Naive B cell (primary cell): ENCODE data around the gene TIPARP. TPM values are rescaled to one million over a fixed set of nuclear protein-coding genes. Genes with fewer than 3 reads are reported as not detected.

Experiments
- ATAC-seq, 2 donors: fragments of 150-1000 bp; cut with Tn5 transposase; 2 replicates each; pipeline ENCODE4 v1.10.0; 2021; ENCODE audit warnings: low read depth in 2 of 2, mild to moderate bottlenecking in 2 of 2, moderate library complexity in 2 of 2
- DNase-seq: peaks from one replicate; pipeline ENCODE4 v3.0.0; 2022
- H3K27ac Mint-ChIP-seq, 6 donors: one replicate each; pipeline ENCODE4 v1.8.0; 2020 to 2022; ENCODE audit warnings: mild to moderate bottlenecking in 6 of 6, mixed read lengths in 6 of 6, moderate library complexity in 5 of 6, inconsistent platforms in 2 of 6
- H3K27me3 Mint-ChIP-seq, 3 donors: one replicate each; pipeline ENCODE4 v1.8.0; 2021 to 2022; ENCODE audit warnings: mixed read lengths in 3 of 3, mild to moderate bottlenecking in 1 of 3
- H3K36me3 Mint-ChIP-seq, 2 donors: one replicate each; pipeline ENCODE4 v1.8.0; 2020 to 2022; ENCODE audit warnings: mixed read lengths in 2 of 2, inconsistent platforms in 1 of 2, mild to moderate bottlenecking in 1 of 2
- H3K4me1 Mint-ChIP-seq, 3 donors: one replicate each; pipeline ENCODE4 v1.8.0; 2020 to 2022; ENCODE audit warnings: mixed read lengths in 3 of 3, inconsistent platforms in 1 of 3, mild to moderate bottlenecking in 1 of 3, moderate library complexity in 1 of 3
- H3K4me3 Mint-ChIP-seq, 8 donors: one replicate each; pipeline ENCODE4 v1.8.0; 2020 to 2022; ENCODE audit warnings: mild to moderate bottlenecking in 8 of 8, mixed read lengths in 8 of 8, moderate library complexity in 8 of 8, inconsistent platforms in 2 of 8
- H3K9me3 Mint-ChIP-seq, 7 donors: one replicate each; pipeline ENCODE4 v1.8.0; 2020 to 2022; ENCODE audit warnings: mixed read lengths in 7 of 7, mild to moderate bottlenecking in 5 of 7, inconsistent platforms in 2 of 7, moderate library complexity in 1 of 7
- polyA plus RNA-seq, 6 donors: library from polyadenylated mRNA; unstranded; fragments of 300-500 nt; fragmentation: Illumina TruSeq; gene quantifications; one replicate each; pipeline ENCODE4 v1.2.3, GENCODE V29; 2021; ENCODE audit warnings: low read depth in 6 of 6

The TIPARP gene
- polyA plus RNA-seq, 6 donors from 2014 or later, result 9.9 to 19.5 (median 16.0) TPM

- H3K36me3 Mint-ChIP-seq, result peaks cover 0 to 10% of the 10 kb centered on the region in 2 donors
- DNase-seq, result no peak
- no peak for ATAC-seq
- no peak overlapping the region for H3K27ac Mint-ChIP-seq
- H3K4me1 Mint-ChIP-seq, result no peaks in the 10 kb centered on the region
- H3K27me3 Mint-ChIP-seq, result no peaks in the 10 kb centered on the region
- no peak overlapping the region for H3K4me3 Mint-ChIP-seq
- no peaks in the 10 kb centered on the region for H3K9me3 Mint-ChIP-seq
Observed at GRCh38 chr3:156716105-156716862, 41.9 kb downstream of the TIPARP start.

- H3K27me3 Mint-ChIP-seq, result no peaks in the 10 kb centered on the region
- no peak for ATAC-seq
- H3K27ac Mint-ChIP-seq, result no peak overlapping the region
- H3K36me3 Mint-ChIP-seq, result peaks cover 0 to 10% of the 10 kb centered on the region in 2 donors
- H3K9me3 Mint-ChIP-seq, result no peaks in the 10 kb centered on the region
- no peaks in the 10 kb centered on the region for H3K4me1 Mint-ChIP-seq
- no peak overlapping the region for H3K4me3 Mint-ChIP-seq
- DNase-seq, result no peak
Observed at GRCh38 chr3:156718622-156719306, 44.4 kb downstream of the TIPARP start.

- H3K4me3 Mint-ChIP-seq, result no peak overlapping the region
- no peak overlapping the region for H3K27ac Mint-ChIP-seq
- DNase-seq, result no peak
- no peaks in the 10 kb centered on the region for H3K4me1 Mint-ChIP-seq
- H3K36me3 Mint-ChIP-seq, result no peaks in the 10 kb centered on the region
- no peak for ATAC-seq
- H3K27me3 Mint-ChIP-seq, result no peaks in the 10 kb centered on the region
- H3K9me3 Mint-ChIP-seq, result no peaks in the 10 kb centered on the region
Observed at GRCh38 chr3:156720826-156721225, 46.4 kb downstream of the TIPARP start.

GRCh38 chr3:156721687-156722618 lies 47.6 kb downstream of the TIPARP start:
- Mint-ChIP-seq H3K9me3 (no peaks in the 10 kb centered on the region), H3K36me3 (no peaks in the 10 kb centered on the region), H3K27me3 (no peaks in the 10 kb centered on the region), H3K27ac (no peak overlapping the region), H3K4me3 (no peak overlapping the region), H3K4me1 (no peaks in the 10 kb centered on the region)
- DNase-seq, result no peak
- no peak for ATAC-seq

GRCh38 chr3:156723182-156723619 lies 48.8 kb downstream of the TIPARP start:
- DNase-seq (no peak), ATAC-seq (no peak)
- no peaks in the 10 kb centered on the region for H3K36me3 Mint-ChIP-seq
- H3K4me1 Mint-ChIP-seq, result peaks cover 0 to 6% (median 3%) of the 10 kb centered on the region in 3 donors
- H3K27ac Mint-ChIP-seq, result peak overlapping the region in 1 of 6 donors; percentile 12
- H3K9me3 Mint-ChIP-seq, result no peaks in the 10 kb centered on the region
- no peak overlapping the region for H3K4me3 Mint-ChIP-seq
- H3K27me3 Mint-ChIP-seq, result no peaks in the 10 kb centered on the region

GRCh38 chr3:156725682-156726081 lies 51.3 kb downstream of the TIPARP start:
- H3K4me1 Mint-ChIP-seq, result peaks cover 0 to 6% (median 3%) of the 10 kb centered on the region in 3 donors
- H3K9me3 Mint-ChIP-seq, result no peaks in the 10 kb centered on the region
- H3K27ac Mint-ChIP-seq, result no peak overlapping the region
- H3K4me3 Mint-ChIP-seq, result no peak overlapping the region
- no peaks in the 10 kb centered on the region for H3K27me3 Mint-ChIP-seq
- no peak for DNase-seq
- no peak for ATAC-seq
- H3K36me3 Mint-ChIP-seq, result no peaks in the 10 kb centered on the region

- H3K27me3 Mint-ChIP-seq, result no peaks in the 10 kb centered on the region
- no peak for ATAC-seq
Observed at GRCh38 chr3:156726456-156726855, 52.1 kb downstream of the TIPARP start.

GRCh38 chr3:156727519-156728205 lies 53.3 kb downstream of the TIPARP start:
- Mint-ChIP-seq H3K4me1 (peaks cover 0 to 6% (median 3%) of the 10 kb centered on the region in 3 donors), H3K4me3 (no peak overlapping the region), H3K36me3 (no peaks in the 10 kb centered on the region), H3K27ac (no peak overlapping the region), H3K27me3 (no peaks in the 10 kb centered on the region), H3K9me3 (no peaks in the 10 kb centered on the region)
- ATAC-seq, result peak in 1 of 2 donors; percentile 43
- no peak for DNase-seq

More at GRCh38 chr3:156726456-156726855, 52.1 kb downstream of the TIPARP start:
- Mint-ChIP-seq H3K4me3 (no peak overlapping the region), H3K4me1 (peaks cover 0 to 6% (median 3%) of the 10 kb centered on the region in 3 donors), H3K27ac (no peak overlapping the region), H3K36me3 (no peaks in the 10 kb centered on the region), H3K9me3 (no peaks in the 10 kb centered on the region)
- DNase-seq, result no peak

- H3K27ac Mint-ChIP-seq, result no peak overlapping the region
- no peaks in the 10 kb centered on the region for H3K9me3 Mint-ChIP-seq
- DNase-seq (no peak), ATAC-seq (no peak)
- peaks cover 0 to 6% (median 3%) of the 10 kb centered on the region in 3 donors for H3K4me1 Mint-ChIP-seq
- no peak overlapping the region for H3K4me3 Mint-ChIP-seq
- no peaks in the 10 kb centered on the region for H3K36me3 Mint-ChIP-seq
- no peaks in the 10 kb centered on the region for H3K27me3 Mint-ChIP-seq
Observed at GRCh38 chr3:156728267-156728985, 54.0 kb downstream of the TIPARP start.

GRCh38 chr3:156729460-156730179 lies 55.2 kb downstream of the TIPARP start:
- Mint-ChIP-seq H3K36me3 (no peaks in the 10 kb centered on the region), H3K27ac (peak overlapping the region in 1 of 6 donors; percentile 45), H3K4me3 (no peak overlapping the region), H3K9me3 (no peaks in the 10 kb centered on the region), H3K27me3 (no peaks in the 10 kb centered on the region), H3K4me1 (peaks cover 0 to 6% (median 3%) of the 10 kb centered on the region in 3 donors)
- ATAC-seq (no peak), DNase-seq (no peak)

GRCh38 chr3:156731813-156732212 lies 57.4 kb downstream of the TIPARP start:
- Mint-ChIP-seq H3K27me3 (no peaks in the 10 kb centered on the region), H3K9me3 (peaks cover 0 to 4% (median 2%) of the 10 kb centered on the region in 7 donors), H3K4me1 (peaks cover 0 to 6% (median 3%) of the 10 kb centered on the region in 3 donors), H3K36me3 (no peaks in the 10 kb centered on the region), H3K27ac (no peak overlapping the region), H3K4me3 (no peak overlapping the region)
- ATAC-seq (no peak), DNase-seq (no peak)

- ATAC-seq (no peak), DNase-seq (no peak)
- H3K9me3 Mint-ChIP-seq, result peaks cover 0 to 6% (median 2%) of the 10 kb centered on the region in 7 donors
- H3K4me3 Mint-ChIP-seq, result no peak overlapping the region
- peaks cover 0 to 6% (median 2%) of the 10 kb centered on the region in 3 donors for H3K4me1 Mint-ChIP-seq
- no peak overlapping the region for H3K27ac Mint-ChIP-seq
- no peaks in the 10 kb centered on the region for H3K27me3 Mint-ChIP-seq
- H3K36me3 Mint-ChIP-seq, result no peaks in the 10 kb centered on the region
Observed at GRCh38 chr3:156732261-156732660, 57.9 kb downstream of the TIPARP start.
